SK-N-SH (cell line): ENCODE data around the gene ARHGEF4. TPM values are rescaled to one million over a fixed set of nuclear protein-coding genes. Genes with fewer than 3 reads are reported as not detected.

Experiments used
- CTCF ChIA-PET: fragments of 300-600, 350-600 bp; formaldehyde crosslinking; extraction: SDS; loops from one replicate; lab custom pipeline; 2021; lab: Yijun Ruan, JAX
- POLR2A ChIA-PET: fragments of 350-600 bp; sonication (Branson Sonifier 250); formaldehyde crosslinking; extraction: SDS; loops from one replicate; lab custom pipeline; 2020; ENCODE audit warnings: antibody characterized with exemption, inconsistent platforms; lab: Yijun Ruan, JAX
- DNase-seq: peaks from one replicate; pipeline ENCODE4 v3.0.0; 2012
- H2AFZ ChIP-seq: fragments of 200-600 bp; sonication (generic); 2 replicates; pipeline ENCODE4 v1.8.1; 2016; ENCODE audit warnings: antibody characterized with exemption, mild to moderate bottlenecking, low read depth
- H3F3A ChIP-seq: fragments of 200-600 bp; sonication (generic); replicated peaks from 2 replicates; pipeline ENCODE3; 2016; ENCODE audit warnings: antibody characterized with exemption, mild to moderate bottlenecking; ENCODE audit not compliant: insufficient read depth
- H3K27ac ChIP-seq, 2 experiments: fragments of 200-500 bp in 1 of 2; fragments of 200-600 bp in 1 of 2; sonication (Bioruptor generic) in 1 of 2; sonication (generic), shearing (Covaris generic) in 1 of 2; 2 replicates each; pipeline versions ENCODE4 v1.5.1 to v1.6.1; 2014 to 2016; ENCODE audit warnings: low read depth in 2 of 2, inconsistent platforms in 1 of 2, low read length in 1 of 2, mild to moderate bottlenecking in 1 of 2, mixed read lengths in 1 of 2
- H3K27me3 ChIP-seq: fragments of 200-600 bp; sonication (generic), shearing (Covaris generic); 2 replicates; pipeline ENCODE4 v1.6.1; 2016; ENCODE audit warnings: mixed run types; ENCODE audit not compliant: insufficient read depth
- H3K36me3 ChIP-seq, 2 experiments: fragments of 200-500 bp in 1 of 2; fragments of 200-600 bp in 1 of 2; sonication (Bioruptor generic) in 1 of 2; sonication (generic) in 1 of 2; replicated peaks in 1 of 2; 2 replicates each; pipeline versions ENCODE3 to v1.5.1; 2014 to 2016; ENCODE audit warnings: low read length in 1 of 2, mild to moderate bottlenecking in 1 of 2; ENCODE audit not compliant: insufficient read depth in 2 of 2, control insufficient read depth in 1 of 2
- H3K4me1 ChIP-seq, 2 experiments: fragments of 200-500 bp in 1 of 2; fragments of 200-600 bp in 1 of 2; sonication (Bioruptor generic) in 1 of 2; sonication (generic), shearing (Covaris generic) in 1 of 2; 2 replicates each; pipeline versions ENCODE4 v1.5.1 to v1.6.1; 2014 to 2016; ENCODE audit warnings: low read depth in 1 of 2, low read length in 1 of 2, mixed run types in 1 of 2; ENCODE audit not compliant: insufficient read depth in 2 of 2, control insufficient read depth in 1 of 2
- H3K4me2 ChIP-seq: fragments of 200-600 bp; sonication (generic), shearing (Covaris generic); 2 replicates; pipeline ENCODE4 v1.6.1; 2017; ENCODE audit warnings: mixed run types
- H3K4me3 ChIP-seq, 2 experiments: fragments of 200-500 bp in 1 of 2; fragments of 200-600 bp in 1 of 2; sonication (Bioruptor generic) in 1 of 2; sonication (generic), shearing (Covaris generic) in 1 of 2; 2 replicates each; pipeline versions ENCODE4 v1.5.1 to v1.8.1; 2014 to 2016; ENCODE audit warnings: low read depth in 2 of 2, inconsistent platforms in 1 of 2, low read length in 1 of 2, mild to moderate bottlenecking in 1 of 2, mixed read lengths in 1 of 2, moderate library complexity in 1 of 2
- H3K79me2 ChIP-seq: fragments of 200-600 bp; sonication (generic); 2 replicates; pipeline ENCODE4 v1.8.1; 2017; ENCODE audit warnings: mild to moderate bottlenecking; ENCODE audit not compliant: insufficient read depth
- H3K9ac ChIP-seq: fragments of 200-600 bp; sonication (generic); 2 replicates; pipeline ENCODE4 v1.6.1; 2017; ENCODE audit warnings: mixed run types
- H3K9me2 ChIP-seq: fragments of 200-600 bp; sonication (generic); 2 replicates; pipeline ENCODE4 v1.6.1; 2017; ENCODE audit warnings: mixed run types
- H3K9me3 ChIP-seq: fragments of 200-600 bp; sonication (generic); 2 replicates; pipeline ENCODE4 v1.6.1; 2017; ENCODE audit warnings: mixed run types, mild to moderate bottlenecking, moderate library complexity
- H4K20me1 ChIP-seq: fragments of 200-600 bp; sonication (generic); 2 replicates; pipeline ENCODE4 v1.6.1; 2017; ENCODE audit warnings: mild to moderate bottlenecking, mixed run types; ENCODE audit not compliant: insufficient read depth
- CHD2 ChIP-seq: fragments of 150-350 bp; IDR thresholded peaks from 2 replicates; pipeline ENCODE4 v1.6.1; 2018; ENCODE audit warnings: low read length; ENCODE audit not compliant: partially characterized antibody
- EP300 ChIP-seq, 2 experiments: IDR thresholded peaks; 2 replicates each; pipeline versions ENCODE4 v1.4.0 to v1.6.1; 2012; ENCODE audit warnings: borderline replicate concordance in 1 of 2, low read depth in 1 of 2, low read length in 1 of 2
- NFIC ChIP-seq: IDR thresholded peaks from 2 replicates; pipeline ENCODE4 v1.4.0; 2012; ENCODE audit warnings: borderline replicate concordance
- NRF1 ChIP-seq: IDR thresholded peaks from 2 replicates; pipeline ENCODE4 v1.6.1; 2012; ENCODE audit warnings: low read depth, mild to moderate bottlenecking, low read length
- RAD21 ChIP-seq: IDR thresholded peaks from 2 replicates; pipeline ENCODE4 v1.6.1; 2012; ENCODE audit warnings: mild to moderate bottlenecking, low read length
- RFX5 ChIP-seq: IDR thresholded peaks from 2 replicates; pipeline ENCODE4 v1.6.1; 2012; ENCODE audit warnings: mild to moderate bottlenecking, improper control_type of control experiment, low read length
- SMC3 ChIP-seq: IDR thresholded peaks from 2 replicates; pipeline ENCODE4 v1.6.1; 2012; ENCODE audit warnings: low read depth, low read length, improper control_type of control experiment
- TAF1 ChIP-seq: IDR thresholded peaks from 2 replicates; pipeline ENCODE4 v1.6.1; 2012; ENCODE audit warnings: low read depth, mild to moderate bottlenecking, low read length, moderate library complexity, borderline replicate concordance
- WGBS: methylation state at CpG from one replicate; pipeline ENCODE4 v1.1.6; 2017; ENCODE audit warnings: low lambda C conversion rate; 5-methylcytosine and 5-hydroxymethylcytosine counted together
- polyA plus RNA-seq, 3 experiments: library from polyadenylated mRNA; depleted of rRNA; stranded (reverse); fragments of >200 nt; gene quantifications; 2 replicates each; pipeline ENCODE4 v1.2.3, GENCODE V29; 2012
- TF ChIP-seq, protein P1 (sequence below): fragments of 200-600 bp; sonication (generic); IDR thresholded peaks from 2 replicates; pipeline ENCODE4 v1.6.1; 2017; ENCODE audit warnings: antibody characterized with exemption, mild to moderate bottlenecking, moderate library complexity
- TF ChIP-seq, protein P2 (sequence below): IDR thresholded peaks from 2 replicates; pipeline ENCODE4 v1.4.0; 2012; ENCODE audit warnings: low read depth, borderline replicate concordance

Gene ARHGEF4
- polyA plus RNA-seq, 1 of the 3 experiments (the other 2 are of a cell fraction), result 2.3 TPM

DNA sequence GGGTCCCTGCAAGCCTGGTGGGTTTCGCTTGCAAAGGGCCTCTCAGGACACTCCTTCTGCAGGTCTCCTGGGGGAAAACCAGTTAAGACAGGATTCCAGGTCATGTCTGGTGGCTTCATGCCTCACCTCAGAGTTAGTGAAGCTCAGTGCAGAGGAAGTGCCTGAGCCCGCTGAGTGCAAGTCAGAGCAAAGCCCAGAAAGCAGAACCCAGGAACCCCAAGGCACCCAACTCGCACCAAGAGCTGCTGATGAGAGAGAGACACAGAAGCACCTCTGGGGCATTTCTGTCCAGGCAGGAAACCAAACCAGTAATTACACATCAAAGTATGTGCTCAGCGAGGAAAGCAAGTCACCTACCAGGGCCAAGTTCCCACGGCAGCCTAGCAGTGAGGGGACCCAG is 78.4 kb downstream of the ARHGEF4 start:
- DNase-seq, result no peak
- H3K9me3 ChIP-seq, result no peaks in the 10 kb centered on the region
- no peaks in the 10 kb centered on the region for H3K79me2 ChIP-seq
- no peak overlapping the region for H3K27ac ChIP-seq
- ChIA-PET POLR2A (no interaction called here), CTCF (interaction anchor here (0.9 to 4.4 kb wide), 2 partner anchors 52 to 117 kb away, joined by 3 to 27 read pairs; no protein-coding TSS in a partner anchor)
- no peaks in the 10 kb centered on the region; a peak in 1 of 4 replicates for H3K4me1 ChIP-seq
- WGBS, result 34% methylated on average over 5 of the region's 5 CpGs
- no peaks in the 10 kb centered on the region for H3K9me2 ChIP-seq
- H3K4me3 ChIP-seq, result no peak overlapping the region
- TF ChIP-seq TAF1 (no peak), RFX5 (no peak), EP300 (IDR thresholded peaks at IDR 0.05; ENCODE audit: borderline replicate concordance in 1 of 2, low read depth in 1 of 2, low read length in 1 of 2) (no peak), RAD21 (no peak)
- TF ChIP-seq, protein P1, sequence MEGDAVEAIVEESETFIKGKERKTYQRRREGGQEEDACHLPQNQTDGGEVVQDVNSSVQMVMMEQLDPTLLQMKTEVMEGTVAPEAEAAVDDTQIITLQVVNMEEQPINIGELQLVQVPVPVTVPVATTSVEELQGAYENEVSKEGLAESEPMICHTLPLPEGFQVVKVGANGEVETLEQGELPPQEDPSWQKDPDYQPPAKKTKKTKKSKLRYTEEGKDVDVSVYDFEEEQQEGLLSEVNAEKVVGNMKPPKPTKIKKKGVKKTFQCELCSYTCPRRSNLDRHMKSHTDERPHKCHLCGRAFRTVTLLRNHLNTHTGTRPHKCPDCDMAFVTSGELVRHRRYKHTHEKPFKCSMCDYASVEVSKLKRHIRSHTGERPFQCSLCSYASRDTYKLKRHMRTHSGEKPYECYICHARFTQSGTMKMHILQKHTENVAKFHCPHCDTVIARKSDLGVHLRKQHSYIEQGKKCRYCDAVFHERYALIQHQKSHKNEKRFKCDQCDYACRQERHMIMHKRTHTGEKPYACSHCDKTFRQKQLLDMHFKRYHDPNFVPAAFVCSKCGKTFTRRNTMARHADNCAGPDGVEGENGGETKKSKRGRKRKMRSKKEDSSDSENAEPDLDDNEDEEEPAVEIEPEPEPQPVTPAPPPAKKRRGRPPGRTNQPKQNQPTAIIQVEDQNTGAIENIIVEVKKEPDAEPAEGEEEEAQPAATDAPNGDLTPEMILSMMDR, result no peak
- H3K9ac ChIP-seq, result no peak overlapping the region
- H4K20me1 ChIP-seq, result no peaks in the 10 kb centered on the region
- H2AFZ ChIP-seq, result no peak overlapping the region
- H3F3A ChIP-seq, result no peaks in the 10 kb centered on the region
- H3K27me3 ChIP-seq, result no peaks in the 10 kb centered on the region; the same call in 1 of the 2 replicates
- H3K36me3 ChIP-seq, result no peaks in the 10 kb centered on the region
- no peak overlapping the region for H3K4me2 ChIP-seq

DNA sequence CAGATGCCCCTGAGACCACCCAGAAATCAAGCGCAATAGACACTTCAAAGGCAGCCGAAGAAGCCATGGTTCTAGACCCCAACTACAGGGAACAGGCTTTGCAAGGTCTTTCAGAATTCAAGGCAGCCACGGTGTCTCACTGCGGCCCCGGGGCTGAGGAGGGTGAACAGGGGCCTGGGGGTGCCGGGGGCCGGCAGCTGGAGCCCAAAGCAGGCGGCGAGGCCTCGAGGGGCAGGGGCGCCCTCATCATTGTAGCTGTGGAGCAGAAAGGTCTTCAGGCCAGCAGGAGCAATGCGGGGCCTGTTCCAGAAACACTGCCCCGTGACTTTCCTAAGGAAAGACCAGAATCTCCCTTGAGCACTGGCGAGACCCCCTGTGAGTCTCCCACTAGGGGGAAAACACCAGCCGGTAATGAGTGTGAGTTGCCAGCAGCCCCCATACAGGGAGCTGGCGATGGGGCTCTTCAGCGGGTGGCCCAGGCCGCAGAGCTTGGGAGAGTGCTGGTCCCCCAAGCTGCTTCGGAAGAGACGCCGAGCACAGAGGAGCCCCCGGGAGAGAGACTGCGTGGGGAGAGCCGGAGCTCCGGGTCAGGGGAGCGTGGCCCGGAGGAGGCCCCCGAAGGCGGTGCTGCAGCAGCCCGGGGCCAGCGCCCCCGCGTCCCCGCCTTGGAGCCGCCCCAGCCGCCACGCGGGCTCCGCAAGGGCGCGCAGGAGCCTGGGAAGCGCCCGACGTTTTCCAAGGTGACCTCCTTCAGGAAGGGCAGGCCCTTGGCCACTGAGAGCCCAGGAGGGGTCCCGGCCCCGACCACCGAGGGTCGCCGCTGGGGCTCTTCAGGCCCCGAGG is 79.1 kb downstream of the ARHGEF4 start:
- Histone ChIP-seq H4K20me1 (no peaks in the 10 kb centered on the region), H3K27me3 (no peaks in the 10 kb centered on the region; the same call in 1 of the 2 replicates), H3F3A (no peaks in the 10 kb centered on the region), H2AFZ (no peak overlapping the region), H3K9me2 (no peaks in the 10 kb centered on the region), H3K79me2 (no peaks in the 10 kb centered on the region), H3K4me1 (no peaks in the 10 kb centered on the region; a peak in 1 of 4 replicates), H3K27ac (no peak overlapping the region), H3K9ac (no peak overlapping the region), H3K36me3 (no peaks in the 10 kb centered on the region), H3K4me3 (no peak overlapping the region), H3K4me2 (no peak overlapping the region), H3K9me3 (no peaks in the 10 kb centered on the region)
- DNase-seq, result no peak
- no peak for TF ChIP-seq RAD21
- no peak for TF ChIP-seq SMC3
- TF ChIP-seq, protein P2, sequence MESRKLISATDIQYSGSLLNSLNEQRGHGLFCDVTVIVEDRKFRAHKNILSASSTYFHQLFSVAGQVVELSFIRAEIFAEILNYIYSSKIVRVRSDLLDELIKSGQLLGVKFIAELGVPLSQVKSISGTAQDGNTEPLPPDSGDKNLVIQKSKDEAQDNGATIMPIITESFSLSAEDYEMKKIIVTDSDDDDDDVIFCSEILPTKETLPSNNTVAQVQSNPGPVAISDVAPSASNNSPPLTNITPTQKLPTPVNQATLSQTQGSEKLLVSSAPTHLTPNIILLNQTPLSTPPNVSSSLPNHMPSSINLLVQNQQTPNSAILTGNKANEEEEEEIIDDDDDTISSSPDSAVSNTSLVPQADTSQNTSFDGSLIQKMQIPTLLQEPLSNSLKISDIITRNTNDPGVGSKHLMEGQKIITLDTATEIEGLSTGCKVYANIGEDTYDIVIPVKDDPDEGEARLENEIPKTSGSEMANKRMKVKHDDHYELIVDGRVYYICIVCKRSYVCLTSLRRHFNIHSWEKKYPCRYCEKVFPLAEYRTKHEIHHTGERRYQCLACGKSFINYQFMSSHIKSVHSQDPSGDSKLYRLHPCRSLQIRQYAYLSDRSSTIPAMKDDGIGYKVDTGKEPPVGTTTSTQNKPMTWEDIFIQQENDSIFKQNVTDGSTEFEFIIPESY, result no peak
- no peak for TF ChIP-seq NRF1
- TF ChIP-seq CHD2, result no peak
- TF ChIP-seq NFIC, result no peak
- 73% methylated on average over 19 of the region's 50 CpGs for WGBS
- ChIA-PET CTCF (interaction anchor here (0.6 to 4.4 kb wide), 3 partner anchors 52 to 120 kb away, joined by 3 to 27 read pairs (median 3); no protein-coding TSS in a partner anchor), POLR2A (no interaction called here)
